ENCODE measurements around the gene SLC17A4.
"Not testable (repeated sequence)": the region's sequence is repeated elsewhere in the genome, so short reads cannot be mapped to it uniquely, and the experiment has no call there.

Gene SLC17A4, protein sequence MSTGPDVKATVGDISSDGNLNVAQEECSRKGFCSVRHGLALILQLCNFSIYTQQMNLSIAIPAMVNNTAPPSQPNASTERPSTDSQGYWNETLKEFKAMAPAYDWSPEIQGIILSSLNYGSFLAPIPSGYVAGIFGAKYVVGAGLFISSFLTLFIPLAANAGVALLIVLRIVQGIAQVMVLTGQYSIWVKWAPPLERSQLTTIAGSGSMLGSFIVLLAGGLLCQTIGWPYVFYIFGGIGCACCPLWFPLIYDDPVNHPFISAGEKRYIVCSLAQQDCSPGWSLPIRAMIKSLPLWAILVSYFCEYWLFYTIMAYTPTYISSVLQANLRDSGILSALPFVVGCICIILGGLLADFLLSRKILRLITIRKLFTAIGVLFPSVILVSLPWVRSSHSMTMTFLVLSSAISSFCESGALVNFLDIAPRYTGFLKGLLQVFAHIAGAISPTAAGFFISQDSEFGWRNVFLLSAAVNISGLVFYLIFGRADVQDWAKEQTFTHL

DNA sequence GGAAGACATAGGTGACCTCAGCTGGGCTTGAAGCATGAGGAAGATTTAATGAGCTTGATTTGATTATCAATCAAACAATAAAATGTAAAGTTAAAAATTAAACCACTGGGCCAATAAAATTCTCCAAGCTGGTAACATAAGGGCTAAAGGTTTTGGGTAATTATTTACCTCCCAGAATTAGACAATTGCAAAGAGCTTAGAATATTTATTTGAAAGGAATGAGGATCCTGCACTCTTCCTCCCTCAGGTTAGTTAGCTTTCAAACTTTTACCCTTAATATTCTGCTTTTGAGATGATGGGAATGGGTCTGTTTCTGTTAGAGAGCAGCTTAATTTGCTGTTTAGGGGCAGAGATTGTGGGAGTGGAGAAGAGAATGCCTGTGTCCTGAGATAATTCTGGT is at the start of gene SLC17A4:
Gene SLC17A4, plus strand, starts transcription at position 208 of the 400 bp plus-strand sequence. CDS start 7,221 bp downstream, outside the sequence.
- DNase-seq, result no peak

DNA sequence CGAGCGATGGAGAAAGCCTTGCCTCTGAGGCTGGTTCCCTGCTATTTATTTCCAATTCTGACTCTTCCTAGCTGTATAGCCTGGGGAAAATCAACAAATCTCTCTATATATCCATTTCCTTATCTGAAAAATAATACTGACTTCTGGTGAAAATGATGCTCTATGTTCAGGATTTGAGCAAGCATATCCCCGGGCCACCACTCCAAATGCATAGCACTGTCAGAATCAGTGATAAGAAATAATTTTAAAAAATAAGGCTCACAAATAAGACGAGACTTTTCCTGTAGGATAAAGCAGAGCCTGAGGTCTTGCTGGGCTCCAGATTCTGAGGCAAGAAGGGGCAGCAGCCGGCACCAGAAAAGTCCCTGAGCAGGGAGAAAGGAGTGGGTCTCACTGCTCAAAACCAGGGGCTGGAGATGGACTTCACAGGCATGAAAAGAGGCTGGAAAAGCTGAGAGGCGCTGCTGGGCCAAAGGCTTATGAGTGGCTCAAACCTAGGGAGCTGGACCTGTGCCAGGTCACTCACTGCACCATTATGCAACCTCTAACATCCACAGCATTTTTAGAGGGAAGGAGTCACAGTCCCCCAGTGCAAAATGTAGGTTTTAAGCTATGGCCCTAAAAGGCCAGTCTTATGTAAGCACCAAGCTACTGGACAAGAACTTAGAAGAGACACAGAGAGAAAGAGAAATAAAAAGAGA is 48.1 kb upstream of the SLC17A4 start:
- DNase-seq, result no peak

DNA sequence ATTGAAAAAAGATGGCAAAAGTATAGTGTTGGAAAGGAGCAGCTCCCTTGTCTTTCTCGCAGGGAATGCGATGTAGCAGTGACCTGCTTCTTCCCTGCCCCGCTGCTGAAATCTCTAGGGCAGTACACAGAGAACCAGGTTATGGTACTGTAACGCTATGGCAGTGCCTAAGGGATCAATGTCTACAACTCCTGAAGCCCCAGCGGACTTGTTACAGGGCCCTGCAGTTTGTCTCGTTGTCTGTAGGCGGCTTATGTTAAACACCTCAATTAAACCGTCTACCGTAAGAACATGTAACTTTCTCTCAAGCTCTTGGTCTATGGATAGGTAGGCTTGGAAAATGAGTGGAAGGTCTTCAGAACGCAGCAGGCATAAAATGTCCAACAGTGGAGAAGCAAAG is 44.8 kb upstream of the SLC17A4 start:
- no peak for DNase-seq

DNA sequence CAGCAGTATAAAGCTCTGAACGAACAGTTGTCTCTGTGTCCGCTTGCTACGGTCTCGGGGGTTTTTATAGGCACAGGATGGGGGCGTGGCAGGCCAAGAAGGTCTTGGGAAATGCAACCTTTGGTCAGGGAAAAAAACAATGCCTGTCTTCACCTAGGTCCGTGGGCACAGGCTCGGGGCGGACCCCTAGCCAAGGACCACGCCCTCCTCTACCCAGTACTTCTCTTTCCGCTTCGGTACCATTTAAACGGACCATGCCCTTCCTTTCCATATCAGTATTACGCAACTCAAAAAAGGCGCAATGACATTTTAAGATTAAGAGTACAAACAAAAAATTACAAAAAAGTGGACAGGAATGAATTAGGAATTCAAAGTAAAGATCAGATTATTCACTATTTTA is 44.3 kb upstream of the SLC17A4 start:
- no peak for DNase-seq

DNA sequence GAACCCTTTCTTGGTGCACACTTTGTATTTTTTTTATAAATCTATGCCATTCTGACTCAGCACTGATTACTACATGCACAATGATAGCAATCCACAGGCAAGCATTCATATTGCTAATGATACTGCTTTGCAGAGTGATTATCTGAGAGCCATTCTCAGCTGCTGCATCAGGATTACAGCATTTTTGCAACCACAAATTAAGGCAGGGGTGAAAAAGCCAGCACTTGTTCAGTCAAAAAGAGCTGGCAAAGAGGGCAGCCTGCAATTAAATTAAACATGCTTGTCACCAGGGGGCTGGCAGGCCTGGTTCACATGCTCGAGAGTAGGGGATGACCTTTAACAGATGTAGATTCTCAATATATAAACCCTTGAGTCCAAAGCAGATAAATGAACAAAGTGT is 40.7 kb upstream of the SLC17A4 start:
- DNase-seq, result no peak

DNA sequence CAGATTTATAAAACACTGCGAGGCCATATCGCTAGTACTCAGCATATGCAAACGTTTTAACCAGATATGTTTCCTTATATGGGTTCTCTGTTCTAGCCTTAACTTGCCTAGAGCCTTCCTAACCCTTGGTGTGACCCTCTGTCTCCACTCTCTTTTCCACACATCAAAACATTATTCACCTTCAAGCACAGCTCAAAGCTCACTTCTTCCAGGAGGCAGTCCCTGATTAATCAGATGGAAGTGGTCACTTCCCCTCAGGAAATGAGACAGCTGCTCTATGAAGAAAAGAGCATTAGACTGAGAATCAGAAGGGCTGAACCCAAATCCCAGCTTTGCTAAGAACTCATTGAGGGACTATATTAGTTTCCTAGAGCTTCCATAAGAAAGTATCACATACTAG is 39.8 kb upstream of the SLC17A4 start:
- DNase-seq, result no peak

DNA sequence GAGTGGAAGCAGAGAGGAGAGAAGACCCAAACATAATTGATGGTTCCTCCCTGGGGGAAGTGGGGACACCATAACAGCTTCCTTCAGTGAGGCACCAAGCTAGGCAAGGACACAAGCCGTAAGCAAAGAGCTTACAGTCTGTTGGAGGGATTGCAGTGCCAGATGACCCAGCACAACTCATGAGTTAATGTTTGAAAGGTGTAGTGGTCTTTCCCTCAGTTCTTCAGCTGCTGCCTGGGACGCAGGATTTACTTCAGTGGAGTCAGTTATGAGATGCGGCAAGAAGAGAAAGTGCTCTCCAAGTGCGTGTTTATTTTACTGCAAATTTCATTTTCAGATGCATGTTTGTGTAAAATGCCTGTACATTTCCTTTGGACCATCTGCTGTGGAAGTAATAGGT is 38.7 kb upstream of the SLC17A4 start:
- DNase-seq, result no peak

DNA sequence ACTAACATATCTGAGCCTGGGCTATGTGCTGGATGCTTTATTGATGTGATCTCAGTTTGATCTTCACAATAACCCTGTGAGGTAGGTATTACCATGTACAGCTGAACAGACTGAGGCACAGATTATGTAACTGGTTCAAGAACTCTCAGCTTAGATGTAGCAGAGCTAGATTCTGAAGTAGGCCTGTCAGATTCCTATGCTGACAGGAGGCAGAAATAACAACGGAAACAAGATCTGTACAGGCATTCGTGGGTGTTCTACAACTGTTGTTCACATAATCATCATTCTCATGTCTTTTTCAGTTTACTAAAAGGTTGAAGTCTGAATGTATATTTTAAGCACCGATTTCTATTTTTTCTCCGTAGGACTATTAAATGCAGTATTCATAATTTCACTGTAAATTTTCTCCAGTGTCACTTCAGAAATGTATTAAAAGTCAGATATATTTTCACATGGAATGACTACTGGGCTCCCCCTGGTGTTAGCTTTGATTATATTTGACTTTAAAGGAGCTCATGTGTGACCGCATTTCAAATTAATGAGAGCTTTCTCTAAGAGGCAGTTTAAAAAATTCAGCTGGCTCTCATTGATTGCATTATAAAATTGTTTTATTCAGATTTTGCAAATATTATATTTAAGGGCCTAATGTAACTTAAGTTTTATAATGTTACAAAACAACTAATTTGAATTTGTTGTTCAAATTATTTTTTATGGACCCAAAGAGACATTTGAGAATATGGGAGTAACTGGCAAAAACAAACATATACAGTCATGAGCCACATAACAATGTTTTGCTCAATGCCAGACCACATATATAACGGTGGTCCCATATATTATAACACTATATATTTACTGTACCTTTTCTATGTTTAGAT is 36.4 kb upstream of the SLC17A4 start:
- no peak for DNase-seq

DNA sequence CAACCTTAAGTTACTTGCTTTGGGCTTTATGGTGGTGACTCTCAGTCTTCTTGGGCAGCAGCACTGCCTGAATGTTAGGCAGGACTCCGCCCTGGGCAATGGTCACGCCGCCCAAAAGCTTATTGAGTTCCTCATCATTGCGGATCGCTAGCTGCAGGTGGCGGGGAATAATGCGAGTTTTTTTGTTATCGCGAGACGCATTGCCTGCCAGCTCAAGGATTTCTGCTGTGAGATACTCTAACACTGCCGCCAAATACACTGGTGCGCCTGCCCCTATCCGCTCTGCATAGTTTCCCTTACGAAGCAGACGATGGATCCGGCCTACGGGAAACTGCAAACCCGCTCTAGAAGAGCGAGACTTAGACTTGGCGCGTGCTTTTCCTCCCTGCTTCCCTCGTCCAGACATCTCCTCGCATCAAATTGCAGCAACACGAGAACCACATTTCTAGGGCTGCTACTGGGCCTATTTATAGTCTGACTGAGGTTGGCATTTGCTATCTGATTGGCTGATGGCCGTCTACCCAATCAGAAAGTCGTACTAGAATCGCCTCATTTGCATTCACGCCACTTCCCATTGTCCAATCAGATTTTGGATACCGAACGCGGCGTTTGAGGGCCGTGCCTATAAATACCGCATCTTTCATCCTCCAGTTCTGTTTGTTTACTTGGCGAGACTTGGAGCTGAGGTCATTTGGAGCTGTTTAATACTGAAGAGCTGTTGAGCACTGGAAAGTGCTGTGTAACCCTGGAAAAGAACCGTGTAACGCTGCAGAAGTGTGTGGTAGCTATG is 28.2 kb upstream of the SLC17A4 start:
- no peak for DNase-seq

DNA sequence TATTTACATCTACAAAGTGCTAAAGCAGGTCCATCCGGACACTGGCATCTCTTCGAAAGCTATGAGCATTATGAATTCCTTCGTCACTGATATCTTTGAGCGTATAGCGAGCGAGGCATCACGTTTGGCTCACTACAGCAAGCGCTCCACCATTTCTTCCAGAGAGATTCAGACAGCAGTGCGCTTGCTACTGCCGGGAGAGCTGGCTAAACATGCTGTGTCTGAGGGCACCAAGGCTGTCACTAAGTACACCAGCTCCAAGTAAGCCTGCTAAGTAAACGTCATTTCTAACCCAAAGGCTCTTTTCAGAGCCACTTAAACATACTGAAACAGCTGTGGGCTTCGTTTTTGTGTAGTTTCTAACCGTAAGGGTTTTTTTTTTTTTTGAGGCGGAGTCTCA is 27.5 kb upstream of the SLC17A4 start:
- DNase-seq, result no peak

DNA sequence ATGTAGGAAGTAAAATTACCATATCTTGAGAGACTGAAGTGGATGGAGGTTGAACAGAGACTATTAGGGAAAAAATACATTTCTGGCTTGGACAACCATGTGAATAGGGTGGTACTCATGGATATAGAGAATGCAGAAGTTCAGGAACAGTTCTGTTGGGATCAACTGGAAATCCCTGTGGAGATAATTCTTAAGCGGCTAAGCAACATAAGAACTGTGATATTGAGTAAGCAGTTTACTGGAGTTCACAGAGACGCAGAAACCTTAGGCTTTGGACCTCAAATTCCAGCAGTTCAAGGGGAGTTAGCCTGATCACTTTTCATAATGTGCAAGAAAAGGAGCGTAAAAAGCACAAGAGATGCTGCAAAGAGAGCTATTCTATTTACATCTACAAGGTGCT is 23.6 kb upstream of the SLC17A4 start:
- DNase-seq, result no peak

DNA sequence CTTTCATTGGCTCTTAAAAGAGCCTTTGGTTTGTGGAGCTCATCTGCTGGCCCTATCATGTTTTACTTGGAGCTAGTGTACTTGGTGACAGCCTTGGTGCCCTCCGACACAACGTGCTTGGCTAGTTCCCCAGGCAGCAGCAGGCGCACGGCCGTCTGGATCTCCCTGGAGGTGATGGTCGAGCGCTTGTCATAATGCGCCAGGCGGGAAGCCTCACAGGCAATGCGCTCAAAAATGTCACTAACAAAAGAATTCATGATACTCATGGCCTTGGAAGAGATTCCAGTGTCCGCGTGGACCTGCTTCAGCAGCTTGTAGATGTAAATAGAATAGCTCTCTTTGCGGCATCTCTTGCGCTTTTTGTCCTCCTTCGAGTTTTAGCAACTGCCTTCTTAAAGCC is 22.8 kb upstream of the SLC17A4 start:
- no peak for DNase-seq

DNA sequence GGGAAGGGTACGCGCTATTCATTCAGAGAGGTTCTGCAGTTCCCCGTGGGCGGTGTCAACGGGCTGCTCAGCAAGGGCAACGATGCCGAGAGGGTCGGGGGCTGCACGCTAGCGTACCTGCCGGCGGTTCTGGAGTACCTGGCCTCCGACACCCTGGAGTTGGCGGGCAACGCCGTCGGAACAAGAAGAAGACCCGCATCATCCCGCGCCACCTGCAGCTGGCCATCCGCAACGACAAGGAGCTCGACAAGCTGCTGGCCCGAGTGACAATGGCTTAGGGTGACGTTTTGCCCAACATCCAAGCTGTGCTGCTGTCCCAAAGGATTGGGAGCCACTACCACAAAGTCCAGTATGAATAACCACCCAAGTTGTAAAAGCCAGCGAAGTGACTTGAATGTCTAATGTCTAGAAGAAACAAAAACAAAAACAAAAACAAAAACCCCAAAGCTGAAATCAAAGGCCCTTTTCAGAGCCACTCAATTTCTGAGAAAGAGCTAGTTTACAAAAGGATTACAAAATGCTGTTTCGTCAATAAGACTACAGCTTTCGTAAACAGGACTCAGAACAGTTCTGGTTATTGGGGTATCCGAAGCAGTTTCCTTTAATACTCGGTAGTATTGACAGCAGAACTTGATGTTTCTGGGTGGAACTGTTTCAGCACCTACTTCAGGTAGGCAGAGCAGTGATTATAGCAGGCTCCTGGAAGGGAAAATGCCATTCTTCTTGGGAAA is 21.9 kb upstream of the SLC17A4 start:
- no peak for DNase-seq

DNA sequence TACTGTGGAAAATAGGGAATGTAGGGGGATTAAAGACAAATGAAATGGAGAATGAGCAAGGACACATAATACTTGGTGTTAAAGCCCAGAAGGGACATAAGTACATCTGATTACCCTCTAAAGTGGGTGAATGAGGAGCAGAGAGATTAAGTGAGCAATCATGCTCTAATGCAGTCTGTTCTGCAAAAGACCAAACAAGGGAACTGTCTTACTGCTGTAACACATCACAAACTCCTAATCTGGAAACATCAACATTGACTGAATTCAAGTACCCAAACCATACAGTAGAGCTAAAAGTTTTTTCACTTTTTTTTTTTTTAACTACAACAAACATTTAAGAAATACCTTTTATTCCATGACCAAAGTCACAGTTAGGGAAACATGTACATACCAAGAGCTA is 19.3 kb upstream of the SLC17A4 start:
- no peak for DNase-seq

DNA sequence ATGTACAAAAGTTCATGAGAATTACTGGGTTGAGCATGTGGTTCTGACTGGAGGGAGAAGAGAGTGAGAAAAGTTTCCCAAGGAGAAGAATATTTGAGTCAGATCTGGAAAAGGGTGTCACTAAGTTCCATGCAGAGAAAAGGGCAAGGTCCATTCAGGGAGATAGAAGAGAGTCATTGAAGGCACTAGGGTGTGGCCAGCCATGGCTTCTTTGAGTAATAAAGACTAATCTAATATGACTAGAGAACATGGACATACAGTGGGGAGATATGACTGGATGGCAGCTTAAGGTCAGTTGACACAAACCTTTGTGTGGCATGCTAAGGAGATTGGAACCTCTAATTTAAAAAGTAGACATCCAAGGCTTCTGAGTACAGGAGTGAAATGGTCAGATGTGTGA is 10.7 kb upstream of the SLC17A4 start:
- DNase-seq, result no peak

DNA sequence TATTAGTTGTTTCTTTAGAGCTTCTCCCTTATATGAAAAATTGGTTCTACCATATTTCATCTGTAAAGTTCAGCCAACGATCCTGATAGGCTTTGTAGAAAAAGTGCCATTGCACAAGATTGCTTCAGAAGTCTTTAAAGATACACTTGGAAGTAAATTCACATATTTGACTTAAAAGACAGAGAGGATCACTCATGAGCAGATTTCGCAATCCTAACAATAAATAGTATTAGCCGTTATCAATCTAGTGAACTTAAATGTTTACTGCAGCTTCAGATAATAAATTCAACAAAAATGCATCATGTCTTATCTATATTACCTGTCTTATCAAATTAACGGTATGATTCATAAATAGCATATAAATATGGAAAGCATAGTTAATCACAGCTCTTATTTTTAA is 8.7 kb upstream of the SLC17A4 start:
- no peak for DNase-seq

DNA sequence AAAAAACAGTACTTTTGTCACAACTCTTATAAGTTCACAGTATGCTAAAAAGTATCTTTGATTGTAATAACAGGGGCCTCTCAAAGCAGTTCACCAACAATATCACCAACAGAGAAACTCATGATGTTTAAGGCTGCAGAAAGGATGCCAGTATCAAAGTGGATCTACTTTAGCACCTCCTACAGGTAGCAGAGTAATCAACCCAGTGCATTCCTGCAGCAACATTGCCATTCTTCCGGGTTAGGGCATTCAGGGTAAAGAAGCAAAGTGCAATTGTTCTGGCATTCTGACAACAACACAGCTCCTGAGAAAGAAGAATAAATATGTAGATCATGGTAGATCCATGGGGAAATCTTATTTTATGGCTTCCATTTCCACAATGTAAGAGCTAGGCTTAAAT is 7.6 kb upstream of the SLC17A4 start:
- no peak for DNase-seq

DNA sequence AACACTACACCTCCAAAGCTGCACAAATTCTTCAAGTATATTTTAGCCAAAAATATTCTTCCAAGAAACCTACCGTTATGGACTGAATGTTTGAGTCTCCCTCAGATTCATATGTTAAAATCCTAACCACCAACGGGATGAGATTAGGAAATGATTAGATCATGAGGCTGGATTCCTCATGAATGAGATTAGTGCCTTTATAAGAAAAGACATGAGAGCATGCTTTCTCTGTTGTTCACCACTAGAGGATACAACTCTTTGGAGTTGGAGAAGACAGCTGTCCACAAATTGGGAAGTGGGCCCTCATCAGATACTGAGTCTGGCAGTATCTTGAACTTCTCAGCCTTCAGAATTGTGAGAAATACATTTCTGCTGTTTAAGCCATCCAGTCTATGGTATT is 7.1 kb upstream of the SLC17A4 start:
- DNase-seq, result no peak

DNA sequence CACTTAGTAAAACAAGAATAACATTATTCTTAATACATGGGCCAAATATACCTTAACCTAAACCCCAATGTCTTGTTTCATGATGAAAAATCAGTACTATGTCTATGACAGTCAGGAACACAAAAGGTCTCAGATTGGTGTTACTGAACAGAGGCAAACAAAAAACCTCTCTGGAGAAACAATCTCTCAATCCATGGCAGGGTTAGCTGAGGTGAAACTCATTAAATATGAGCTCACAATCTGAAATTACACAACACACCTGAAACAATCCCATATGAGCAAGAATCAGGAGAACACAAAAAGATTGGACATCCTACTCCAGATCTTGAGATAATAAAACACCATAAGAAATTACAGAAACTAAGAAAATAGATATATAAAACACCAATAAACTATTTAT is 6.5 kb upstream of the SLC17A4 start:
- no peak for DNase-seq

DNA sequence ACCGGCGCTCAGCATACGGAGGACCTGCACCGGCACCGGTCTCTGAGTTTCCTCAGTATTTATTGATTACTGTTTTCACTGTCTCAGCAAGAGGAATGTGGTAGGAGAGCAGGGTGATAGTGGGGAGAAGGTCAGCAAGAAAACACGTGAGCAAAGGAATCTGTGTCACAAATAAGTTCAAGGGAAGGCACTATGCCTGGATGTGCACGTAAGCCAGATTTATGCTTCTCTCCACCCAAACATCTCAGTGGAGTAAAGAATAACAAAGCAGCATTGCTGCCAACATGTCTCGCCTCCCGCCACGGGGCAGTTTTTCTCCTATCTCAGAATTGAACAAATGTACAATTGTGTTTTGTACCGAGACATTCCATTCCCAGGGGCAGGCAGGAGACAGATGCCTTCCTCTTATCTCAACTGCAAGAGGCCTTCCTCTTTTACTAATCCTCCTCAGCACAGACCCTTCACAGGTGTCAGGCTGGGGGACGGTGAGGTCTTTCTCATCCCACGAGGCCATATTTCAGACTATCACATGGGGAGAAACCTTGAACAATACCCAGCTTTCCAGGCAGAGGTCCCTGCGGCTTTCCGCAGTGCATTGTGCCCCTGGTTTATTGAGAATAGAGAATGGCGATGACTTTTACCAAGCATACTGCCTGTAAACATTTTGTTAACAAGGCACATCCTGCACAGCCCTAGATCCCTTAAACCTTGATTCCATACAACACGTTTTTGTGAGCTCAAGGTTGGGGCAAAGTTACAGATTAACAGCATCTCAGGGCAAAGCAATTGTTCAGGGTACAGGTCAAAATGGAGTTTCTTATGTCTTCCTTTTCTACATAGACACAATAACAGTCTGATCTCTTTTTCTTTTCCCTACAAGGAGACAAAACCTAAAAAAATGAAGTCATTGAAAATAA is 5.7 kb upstream of the SLC17A4 start:
- not testable (repeated sequence) for DNase-seq

DNA sequence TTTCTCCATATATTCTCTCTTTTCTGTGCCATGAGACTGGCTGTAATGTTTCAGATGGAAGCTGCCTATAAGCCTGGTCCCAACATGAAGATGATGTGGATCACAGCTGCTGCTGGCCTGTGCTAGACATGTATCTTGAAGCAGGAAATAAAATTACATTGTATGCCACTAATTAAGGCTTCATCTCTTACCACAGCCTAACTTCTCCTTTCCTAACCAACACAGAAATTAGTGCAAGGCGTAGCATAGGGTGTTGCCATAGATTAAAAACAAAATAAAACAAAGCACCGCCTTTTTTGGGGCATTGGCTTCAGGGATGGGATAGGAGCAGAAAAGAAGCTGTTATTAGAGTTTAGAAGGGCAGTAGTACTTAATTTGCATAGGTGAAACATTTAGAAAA is 4.7 kb upstream of the SLC17A4 start:
- DNase-seq, result no peak
